ENCODE measurements around the gene CYP2D6.

DNA sequence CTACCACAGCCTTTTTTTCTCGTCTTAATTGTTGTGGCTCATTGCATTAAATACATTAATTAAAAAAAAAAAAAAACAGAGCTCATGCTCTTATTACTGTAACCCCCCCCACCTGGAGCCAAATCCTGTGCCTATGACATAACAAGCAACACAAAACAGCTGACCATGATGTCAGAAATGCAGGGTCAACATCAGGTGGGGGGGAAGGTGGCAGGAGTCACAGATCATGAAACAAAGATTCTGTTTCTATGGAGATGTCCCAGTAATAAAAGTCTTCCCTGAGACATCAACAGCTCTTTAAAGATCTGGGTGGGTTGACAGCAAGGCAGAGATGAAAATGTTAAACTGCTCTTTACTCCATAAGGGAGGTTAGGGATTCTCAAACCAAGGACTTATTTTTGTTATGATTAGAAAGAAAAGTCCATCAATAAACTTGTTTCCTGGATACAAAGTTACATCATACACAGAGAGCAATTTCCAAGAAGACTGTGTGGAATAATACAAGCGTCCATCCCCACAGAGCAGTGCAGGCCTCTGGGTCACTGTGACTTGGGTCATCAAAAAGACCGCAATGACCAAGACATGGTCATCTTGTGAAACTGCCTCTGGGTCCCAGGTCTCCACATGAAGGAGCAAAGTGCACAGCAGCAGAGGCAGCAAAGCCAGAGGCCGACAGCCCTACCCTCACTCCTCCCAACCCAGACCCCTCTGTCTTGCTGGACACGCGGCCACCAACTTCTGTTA is 42.7 kb upstream of the CYP2D6 start:
- TF ChIP-seq POLR2AphosphoS5 (IDR thresholded peaks at IDR 0.05; ENCODE audit: low read depth, low read length), result no peak
- TF ChIP-seq POLR2A (IDR thresholded peaks at IDR 0.05; ENCODE audit: low read depth, low read length), result no peak
- TF ChIP-seq TAF1 (IDR thresholded peaks at IDR 0.05; ENCODE audit: low read depth, low read length), result no peak
- no peak for TF ChIP-seq SPI1 (IDR thresholded peaks at IDR 0.05; ENCODE audit: low read depth, low read length)
- TF ChIP-seq PAX5 (IDR thresholded peaks at IDR 0.05; ENCODE audit: insufficient read depth, low read length, severe bottlenecking), result no peak
- TF ChIP-seq POU2F2 (IDR thresholded peaks at IDR 0.05; ENCODE audit: low read depth, low read length), result no peak

Data from GM12891 (cell line).